ENCODE measurements around the gene LRCOL1.

DNA sequence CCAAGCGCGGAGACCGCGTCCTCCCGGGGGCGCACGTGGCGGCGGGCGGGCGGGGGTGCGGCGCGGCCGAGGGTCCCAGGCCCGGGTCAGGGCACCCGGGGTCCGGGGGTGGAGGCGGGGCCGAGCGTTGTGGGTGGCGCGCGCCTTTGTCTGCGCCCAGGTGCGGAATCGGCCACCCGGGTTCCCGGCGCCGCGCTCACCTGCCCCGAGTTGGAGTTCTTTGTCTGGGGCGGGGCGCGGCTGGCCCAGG is 50.1 kb downstream of the LRCOL1 start:
- TF ChIP-seq, protein P1, sequence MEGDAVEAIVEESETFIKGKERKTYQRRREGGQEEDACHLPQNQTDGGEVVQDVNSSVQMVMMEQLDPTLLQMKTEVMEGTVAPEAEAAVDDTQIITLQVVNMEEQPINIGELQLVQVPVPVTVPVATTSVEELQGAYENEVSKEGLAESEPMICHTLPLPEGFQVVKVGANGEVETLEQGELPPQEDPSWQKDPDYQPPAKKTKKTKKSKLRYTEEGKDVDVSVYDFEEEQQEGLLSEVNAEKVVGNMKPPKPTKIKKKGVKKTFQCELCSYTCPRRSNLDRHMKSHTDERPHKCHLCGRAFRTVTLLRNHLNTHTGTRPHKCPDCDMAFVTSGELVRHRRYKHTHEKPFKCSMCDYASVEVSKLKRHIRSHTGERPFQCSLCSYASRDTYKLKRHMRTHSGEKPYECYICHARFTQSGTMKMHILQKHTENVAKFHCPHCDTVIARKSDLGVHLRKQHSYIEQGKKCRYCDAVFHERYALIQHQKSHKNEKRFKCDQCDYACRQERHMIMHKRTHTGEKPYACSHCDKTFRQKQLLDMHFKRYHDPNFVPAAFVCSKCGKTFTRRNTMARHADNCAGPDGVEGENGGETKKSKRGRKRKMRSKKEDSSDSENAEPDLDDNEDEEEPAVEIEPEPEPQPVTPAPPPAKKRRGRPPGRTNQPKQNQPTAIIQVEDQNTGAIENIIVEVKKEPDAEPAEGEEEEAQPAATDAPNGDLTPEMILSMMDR (IDR thresholded peaks at IDR 0.05; ENCODE audit: low read depth, low read length, poor library complexity, severe bottlenecking): no peak
- no peak for TF ChIP-seq EZH2phosphoT487 (IDR thresholded peaks at IDR 0.05; ENCODE audit: borderline replicate concordance, low read length)

Measured in DOHH2 (cell line).